ENCODE measurements around the gene SMDT1.
A peak's percentile ranks its signal among the peaks of the same experiment; 100 is the strongest.

The SMDT1 gene, protein sequence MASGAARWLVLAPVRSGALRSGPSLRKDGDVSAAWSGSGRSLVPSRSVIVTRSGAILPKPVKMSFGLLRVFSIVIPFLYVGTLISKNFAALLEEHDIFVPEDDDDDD

DNA sequence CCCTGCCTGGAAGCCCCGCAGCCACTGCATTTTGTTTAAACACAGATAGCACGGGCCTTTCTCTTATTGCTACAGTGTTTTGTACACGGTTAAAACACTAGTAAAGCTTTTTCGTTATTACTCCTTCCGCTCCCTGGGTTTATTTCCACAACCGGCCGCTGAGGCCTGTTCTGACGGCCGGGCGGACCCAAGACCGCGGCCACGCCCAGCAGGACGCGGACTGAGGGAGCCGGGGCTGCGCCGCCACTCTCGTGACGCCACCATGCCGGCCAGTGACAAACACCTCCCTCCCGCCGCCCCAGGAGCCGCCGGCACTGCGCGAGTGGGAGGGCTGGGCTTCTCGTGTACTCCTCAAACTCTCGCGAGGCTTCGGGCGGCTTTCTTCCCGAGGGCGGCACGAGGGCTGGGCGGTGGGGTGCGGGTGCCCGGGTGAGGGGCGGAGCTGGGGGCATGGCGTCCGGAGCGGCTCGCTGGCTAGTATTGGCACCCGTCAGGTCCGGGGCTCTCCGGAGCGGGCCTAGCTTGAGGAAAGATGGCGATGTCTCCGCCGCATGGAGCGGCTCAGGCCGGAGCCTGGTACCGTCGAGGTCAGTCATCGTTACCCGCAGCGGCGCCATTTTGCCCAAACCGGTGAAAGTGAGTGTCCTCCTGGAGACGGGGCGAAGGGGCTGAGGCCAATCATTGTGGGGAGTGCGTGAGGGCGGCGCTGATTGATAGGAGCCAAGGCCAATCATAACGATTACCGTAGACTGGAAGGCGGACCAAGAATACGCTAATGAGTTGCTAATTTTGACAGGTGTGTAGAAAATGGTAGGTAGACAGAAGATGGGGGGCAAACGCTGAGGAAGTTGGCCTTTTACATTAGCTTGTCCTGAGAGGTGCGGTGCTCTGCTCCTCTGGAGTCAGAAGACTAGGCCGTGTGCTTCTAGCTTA lies at the start of gene SMDT1:
TSS of gene SMDT1 (plus strand) at position 382 of the 933 bp plus-strand sequence. CDS start at position 451, 69 bp downstream.
- DNase-seq (ENCODE audit: low read depth in 2 of 2), result peak; percentile 97

DNA sequence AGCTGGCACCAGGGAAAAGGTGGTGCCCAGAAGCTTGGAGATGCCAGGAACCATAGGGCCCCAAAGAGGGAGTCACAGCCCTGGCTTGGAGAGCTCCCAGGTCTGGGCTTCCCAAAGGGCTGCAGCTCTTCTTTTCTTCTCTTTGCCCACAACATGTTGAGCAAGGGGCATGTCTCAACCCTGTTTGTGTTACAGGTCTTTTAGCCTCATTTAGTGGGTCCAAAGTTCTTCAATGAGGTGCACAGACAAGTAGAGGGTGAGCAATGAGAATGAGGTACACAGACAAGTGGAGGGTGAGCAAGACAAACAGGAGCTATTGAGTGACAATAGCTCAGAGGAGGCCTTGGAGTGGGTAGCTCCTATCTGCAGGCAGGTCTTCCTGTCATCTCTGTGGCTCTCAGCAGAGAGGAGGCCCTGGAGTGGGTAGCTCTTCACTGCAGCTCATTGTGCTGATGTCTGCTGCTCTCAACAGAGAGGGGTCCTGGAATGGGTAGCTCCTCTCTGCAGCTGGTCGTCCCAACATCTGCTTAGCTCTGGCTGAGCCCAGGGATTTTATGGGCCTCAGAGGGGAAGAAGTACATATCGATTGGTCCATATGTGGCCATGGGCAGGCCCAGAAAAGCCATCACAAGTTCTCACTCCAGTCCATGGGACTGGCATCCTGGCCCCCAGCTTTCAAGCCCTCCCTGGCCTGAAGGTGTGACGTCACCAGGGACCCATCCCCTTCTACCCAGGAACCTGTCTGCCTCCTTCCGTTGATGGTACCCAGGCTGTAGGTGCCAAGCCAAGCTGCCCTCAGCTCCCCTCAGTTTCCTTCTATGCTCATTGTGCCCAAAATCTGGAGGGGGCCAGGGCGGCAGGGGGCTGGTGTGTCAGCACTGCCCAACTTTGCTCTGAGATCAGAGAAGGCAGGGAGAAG lies 46.0 kb upstream of the SMDT1 start:
- no peak for DNase-seq (ENCODE audit: low read depth in 2 of 2)

DNA sequence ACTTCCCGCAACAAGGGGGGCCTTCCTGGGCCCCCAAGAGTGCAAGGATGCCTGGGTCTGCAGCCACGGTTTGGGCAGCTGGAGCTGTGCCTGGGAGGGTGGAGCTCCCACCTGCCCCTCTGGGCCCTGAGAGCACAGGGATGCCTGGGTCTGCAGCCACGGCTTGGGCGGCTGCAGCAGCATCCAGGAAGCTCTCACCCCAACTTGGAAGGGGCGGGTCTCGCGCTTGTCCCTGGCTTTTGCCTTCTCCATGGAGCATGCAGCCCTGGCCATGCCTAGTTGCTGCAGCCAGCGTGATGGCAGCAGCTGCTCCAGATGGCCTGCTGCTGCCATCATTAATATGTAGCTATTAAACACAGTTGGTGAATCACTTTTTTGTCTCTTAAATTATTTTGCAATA lies 44.2 kb upstream of the SMDT1 start:
- no peak for DNase-seq (ENCODE audit: low read depth in 2 of 2)

DNA sequence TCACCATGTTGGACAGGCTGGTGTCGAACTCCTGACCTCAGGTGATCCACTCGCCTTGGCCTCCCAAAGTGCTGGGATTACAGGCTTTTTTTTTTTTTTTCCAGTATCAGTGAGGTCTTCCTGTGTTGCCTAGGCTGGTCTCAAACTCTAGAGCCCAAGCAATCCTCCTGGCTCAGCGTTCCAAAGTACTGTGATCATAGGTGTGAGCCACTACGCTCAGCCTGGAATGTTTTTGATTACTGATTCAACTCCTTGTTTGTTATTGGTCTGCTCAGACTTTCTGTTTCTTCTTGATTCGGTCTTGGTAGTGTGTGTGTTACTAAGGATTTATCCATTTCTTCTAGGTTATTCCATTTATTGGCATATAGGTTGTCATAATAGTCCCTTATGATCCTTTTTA lies 40.2 kb upstream of the SMDT1 start:
- DNase-seq (ENCODE audit: low read depth in 2 of 2), result no peak

DNA sequence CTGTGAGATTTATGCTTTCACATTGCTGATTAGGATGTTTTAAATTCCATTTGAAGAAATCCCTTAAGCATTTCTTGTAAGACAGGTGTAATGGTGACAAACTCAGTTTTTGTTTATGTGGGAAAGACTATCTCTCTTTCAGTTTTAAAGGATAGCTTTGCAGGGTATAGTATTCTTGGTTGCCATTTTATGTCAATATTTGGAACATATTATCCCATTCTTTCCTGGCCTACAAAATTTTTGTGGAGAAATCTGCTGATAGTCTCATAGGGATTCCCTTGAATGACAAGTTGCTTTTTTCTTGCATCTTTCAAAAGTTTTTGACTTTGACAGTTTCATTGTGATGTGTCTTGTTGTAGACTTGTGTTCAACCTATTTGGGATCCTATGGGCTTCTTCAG lies 37.7 kb upstream of the SMDT1 start:
- no peak for DNase-seq (ENCODE audit: low read depth in 2 of 2)

DNA sequence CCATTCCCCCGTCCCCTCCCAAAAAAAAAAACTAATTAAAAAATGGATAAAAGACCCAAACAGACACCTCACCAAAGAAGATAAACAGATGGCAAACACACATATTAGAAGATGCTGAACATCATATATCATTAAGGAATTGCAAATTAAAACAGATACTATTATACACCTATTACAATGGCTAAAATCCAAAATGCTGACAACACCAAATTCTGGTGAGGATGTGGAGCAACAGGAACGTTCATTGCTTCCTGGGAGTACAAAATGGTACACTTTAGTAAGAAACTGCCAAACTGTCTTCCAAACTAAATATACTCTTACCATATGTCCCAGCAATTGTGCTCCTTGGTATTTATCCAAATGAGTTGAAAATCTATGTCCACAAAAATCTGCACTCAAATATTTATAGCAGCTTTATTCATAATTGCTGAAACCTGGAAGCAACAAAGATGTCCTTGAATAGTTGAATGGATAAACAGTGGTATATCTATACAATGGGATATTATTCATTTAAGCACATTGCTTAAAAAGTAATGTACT lies 28.8 kb upstream of the SMDT1 start:
- no peak for DNase-seq (ENCODE audit: low read depth in 2 of 2)

DNA sequence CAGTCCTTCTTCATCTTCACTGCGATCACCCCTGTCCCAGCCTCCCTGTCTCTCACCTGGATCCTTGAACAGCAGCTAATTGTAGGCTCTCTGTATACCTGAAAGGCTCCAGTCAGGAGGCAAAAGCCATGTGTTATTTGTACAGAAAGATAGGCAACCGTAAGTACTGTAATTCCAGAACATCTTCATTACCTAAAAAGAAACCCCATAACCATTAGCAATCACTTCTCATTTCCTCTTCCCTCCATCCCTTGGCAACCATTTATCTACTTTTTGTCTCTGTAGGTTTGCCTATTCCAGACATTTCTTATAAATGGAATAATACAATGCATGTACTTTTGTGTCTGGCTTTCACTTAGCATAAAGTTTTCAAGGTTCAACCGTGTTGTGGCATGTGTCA lies 26.7 kb upstream of the SMDT1 start:
- no peak for DNase-seq (ENCODE audit: low read depth in 2 of 2)

DNA sequence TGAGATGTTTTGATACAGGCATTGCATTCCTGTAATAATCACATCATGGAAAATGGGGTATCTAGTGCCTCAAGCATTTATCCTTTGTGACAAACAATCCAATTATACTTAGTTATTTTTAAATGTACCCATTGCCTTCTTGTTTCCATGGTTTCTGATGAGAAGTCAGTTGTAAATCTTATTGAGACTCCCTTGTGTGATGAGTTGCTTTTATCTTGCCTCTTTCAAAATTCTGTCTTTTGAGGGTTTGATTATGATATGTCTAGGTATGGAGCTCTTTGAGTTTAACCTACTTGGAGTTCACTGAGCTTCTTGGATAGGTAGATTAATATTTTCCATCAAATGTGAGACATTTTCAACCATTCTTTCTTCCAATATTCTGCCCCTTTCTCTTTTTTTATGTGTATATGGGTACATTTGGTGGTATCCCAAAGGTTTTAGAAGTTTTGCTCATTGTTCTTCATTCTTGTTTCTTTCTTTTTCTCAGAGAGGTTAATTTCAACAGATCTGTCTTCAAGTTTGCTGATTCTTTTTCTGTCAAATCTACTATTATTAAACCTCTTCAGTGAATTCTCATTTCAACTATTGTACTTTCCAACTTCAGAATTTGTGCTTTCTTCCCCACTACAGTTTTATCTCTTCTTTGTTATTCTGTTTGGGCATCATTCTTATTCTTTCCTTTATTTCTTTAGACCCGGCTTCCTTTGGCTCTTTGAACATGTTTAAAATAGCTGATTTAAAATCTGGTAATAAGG lies 22.6 kb upstream of the SMDT1 start:
- no peak for DNase-seq (ENCODE audit: low read depth in 2 of 2)

DNA sequence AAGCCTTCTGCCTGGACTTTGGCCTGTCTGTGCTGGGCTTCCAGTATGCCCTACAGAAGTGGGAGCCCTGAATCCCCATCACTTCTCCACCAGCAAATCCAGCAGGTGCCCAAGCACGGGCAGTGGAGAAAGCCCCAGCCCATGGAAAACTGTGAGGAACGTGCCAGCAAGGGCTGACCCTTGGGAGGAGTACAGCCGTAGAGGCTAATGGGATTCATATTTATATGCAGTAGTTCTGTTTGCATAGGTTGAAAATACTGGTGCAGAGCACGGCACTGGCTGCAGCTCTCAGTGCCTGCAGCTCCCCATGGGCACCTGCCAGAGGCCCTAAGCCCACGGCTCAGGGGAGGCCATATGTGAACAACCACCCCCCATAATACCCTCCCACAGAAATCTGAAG lies 19.0 kb upstream of the SMDT1 start:
- DNase-seq (ENCODE audit: low read depth in 2 of 2), result no peak

DNA sequence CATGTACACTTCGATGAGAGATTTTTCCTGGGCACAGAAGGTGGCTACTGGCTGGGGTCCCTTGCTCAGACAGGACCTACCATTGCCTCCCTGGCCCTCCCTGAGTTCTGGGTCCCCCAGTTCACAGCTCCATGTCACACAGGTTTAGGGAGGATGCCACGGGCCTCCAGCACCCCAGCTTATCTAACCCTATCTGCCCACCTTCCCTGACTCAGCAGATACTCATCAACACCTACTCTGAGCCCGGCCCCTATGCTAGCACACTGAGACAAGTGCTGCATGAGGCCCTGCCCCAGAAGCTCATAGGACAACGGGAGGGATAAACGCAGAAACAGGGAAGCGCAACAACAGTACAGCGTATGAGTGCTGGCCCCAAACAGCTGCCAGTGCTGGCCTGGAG lies 18.5 kb upstream of the SMDT1 start:
- no peak for DNase-seq (ENCODE audit: low read depth in 2 of 2)

DNA sequence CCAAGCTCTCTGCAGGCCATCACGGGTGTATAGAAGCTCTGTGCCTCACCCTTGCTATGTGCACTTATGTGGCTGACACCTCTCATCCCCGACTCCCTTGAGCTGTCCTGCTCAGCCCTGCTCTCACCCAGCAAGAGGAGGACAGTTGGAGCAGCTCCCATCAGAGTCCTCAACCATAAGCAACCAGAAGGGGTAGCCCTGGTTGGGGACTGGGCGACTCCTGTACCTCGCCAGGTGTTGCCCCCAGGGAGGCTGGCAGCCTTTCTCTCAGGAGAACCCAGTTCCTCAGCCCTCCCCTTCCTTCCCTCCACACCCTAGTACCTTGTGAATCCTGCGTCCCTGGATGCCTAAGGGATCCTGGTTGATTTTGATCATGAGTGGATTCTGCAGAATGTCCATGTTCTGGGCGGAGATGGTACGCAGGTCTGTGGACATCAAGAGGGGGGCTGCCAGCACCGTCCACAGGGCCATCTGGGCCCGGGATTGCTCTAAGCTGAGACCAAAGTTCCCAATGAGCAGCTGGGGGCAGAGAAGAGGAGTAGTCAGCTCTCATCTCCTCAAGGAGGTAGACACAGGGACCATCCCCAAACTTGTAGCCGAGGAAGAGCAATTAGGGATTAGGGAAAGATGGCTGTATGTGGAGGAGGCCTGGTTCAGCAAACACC lies 16.9 kb upstream of the SMDT1 start:
- DNase-seq (ENCODE audit: low read depth in 2 of 2), result no peak

DNA sequence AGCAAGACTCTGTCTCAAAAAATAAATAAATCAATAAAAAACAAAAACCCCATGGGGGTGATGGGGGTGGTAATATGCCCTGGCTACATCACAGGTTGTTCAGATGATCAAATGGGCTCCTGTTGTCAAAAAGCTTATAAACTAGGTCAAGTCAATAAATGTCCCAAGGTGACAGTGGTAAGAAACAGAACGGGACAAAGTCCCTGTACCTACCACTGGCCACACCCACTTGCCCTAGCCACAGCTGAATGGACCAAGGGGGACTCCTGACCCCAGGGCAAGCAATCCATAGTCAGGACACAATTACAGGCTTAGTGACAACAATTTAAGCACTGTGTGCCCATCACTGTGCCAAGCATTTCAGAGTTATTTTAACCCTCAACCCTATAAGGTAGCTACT lies 14.9 kb upstream of the SMDT1 start:
- DNase-seq (ENCODE audit: low read depth in 2 of 2), result no peak

DNA sequence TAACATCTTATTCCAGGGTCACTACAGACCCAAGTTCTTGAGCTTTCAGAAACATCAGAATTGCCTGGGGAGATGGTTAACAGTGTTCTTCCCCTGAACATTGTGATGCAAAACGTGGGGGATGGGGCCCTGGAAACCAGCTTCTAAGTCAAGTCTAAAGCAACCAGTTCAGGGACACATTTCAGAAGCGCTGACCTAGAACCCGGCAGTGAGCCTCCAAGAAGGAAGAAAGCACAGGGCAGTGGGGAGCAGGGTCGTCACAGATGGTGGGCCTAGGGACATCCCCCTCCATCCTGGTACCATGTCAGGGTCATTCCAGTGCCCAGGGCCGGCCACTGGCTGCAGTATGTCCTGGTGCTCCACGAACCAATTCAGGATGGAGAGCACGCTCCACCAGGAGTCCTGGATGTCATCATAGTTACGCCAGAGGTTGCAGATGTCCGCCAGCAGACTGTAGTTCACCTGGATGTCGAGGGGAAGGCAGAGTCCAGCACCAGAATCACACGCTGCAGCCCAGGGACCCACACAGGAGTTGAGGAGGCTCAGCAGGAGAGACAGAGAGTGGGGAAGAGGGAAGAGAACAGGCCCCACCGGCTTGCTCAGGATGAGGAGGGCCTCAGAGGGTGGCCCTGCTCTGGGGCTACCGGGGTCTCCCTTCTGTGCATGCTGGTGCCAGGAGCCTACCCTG lies 13.9 kb upstream of the SMDT1 start:
- no peak for DNase-seq (ENCODE audit: low read depth in 2 of 2)

DNA sequence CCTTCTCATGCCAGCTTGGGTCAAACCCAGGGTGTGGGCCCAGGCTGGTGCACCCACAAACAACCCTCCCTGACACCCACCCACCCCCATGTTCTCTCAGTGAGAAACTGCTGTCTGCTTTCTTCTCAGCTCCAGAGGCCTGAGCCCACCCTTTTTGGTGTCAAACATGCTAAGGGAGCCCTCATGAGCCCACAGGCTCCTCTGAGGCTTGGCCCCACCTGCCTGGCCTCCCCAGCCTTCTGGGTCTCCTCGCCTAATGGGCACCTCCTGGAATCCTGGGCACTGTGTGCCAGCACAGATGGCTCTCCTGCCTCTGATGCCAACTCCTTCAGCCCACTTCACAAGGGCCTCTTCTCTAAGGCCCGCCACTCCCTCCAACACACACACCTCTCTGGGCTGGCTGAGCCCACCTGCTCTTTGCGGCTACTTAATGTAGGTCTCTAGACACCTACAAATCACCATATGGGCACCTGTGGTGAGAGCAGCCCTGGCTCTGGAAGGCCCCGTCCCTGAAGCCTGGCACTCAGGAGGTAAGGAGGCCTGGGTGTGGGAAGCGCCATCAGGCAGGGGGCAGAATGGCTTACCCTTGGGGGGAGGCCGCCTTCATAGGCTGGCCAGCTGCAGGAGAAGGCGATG lies 13.3 kb upstream of the SMDT1 start:
- no peak for DNase-seq (ENCODE audit: low read depth in 2 of 2)

DNA sequence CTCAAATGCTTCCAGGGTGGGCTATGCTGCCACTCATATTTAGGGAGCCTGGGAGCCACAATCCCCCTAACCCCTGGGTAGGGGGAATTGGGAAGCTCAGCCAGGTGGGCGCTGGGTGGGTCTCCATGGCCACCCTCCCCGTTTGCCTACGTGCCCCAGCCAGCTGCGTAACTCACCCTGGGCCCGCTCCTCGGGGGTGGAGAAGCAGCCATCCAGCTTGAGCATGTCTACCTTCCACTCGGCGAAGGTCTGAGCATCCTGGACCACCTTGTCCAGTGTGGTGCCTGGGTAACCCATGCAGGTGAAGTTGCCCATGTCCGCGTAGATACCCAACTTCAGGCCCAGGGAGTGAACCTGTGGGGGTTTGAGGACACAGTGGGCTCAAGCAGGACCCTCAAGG lies 12.6 kb upstream of the SMDT1 start:
- no peak for DNase-seq (ENCODE audit: low read depth in 2 of 2)

DNA sequence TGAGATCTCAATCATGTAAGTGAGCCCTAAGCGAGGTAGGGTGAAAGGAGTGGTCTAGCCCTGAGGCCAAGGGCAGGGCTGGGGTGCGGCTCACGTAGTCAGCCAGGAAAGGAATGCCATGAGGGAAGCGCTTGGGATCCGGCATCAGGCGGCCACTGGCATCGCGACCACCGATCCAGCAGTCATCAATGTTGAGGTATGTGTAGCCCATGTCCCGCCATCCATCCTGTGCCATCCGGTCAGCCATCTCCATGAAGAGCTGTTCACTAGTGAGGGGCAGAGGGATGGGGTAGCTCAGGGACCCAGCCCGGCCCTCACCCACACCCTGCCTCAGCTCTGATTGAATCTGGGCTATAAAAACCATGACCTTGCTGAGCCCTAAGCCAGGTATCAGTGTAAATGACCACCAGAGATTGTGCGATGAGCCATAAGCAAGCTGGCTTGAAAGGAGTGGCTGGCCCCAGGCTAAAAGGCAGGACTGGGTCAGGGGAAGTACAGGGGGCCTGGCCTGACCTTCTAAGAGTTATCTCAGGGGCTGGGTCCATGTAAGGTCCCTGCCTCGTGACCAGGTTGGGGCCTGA lies 11.7 kb upstream of the SMDT1 start:
- DNase-seq (ENCODE audit: low read depth in 2 of 2), result no peak

DNA sequence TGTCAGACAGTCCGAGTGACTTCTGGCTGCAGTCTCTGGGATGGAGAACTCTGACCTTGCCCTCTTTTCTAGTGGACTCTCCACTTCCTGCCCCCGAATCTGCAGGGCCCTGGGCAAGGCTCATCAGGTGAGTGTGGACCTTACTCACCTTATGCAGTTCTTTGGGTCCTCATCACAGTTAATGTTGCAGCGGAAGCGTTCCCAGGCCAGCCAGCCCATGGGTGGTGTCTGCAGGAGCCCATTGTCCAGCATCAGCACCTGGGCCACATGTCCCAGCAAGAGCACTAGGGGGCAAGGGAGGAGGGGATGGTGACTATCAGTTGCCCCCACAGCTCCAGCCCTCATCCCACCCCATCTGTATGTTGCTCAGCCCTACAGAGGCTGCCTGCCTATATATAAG lies 11.2 kb upstream of the SMDT1 start:
- DNase-seq (ENCODE audit: low read depth in 2 of 2), result no peak

DNA sequence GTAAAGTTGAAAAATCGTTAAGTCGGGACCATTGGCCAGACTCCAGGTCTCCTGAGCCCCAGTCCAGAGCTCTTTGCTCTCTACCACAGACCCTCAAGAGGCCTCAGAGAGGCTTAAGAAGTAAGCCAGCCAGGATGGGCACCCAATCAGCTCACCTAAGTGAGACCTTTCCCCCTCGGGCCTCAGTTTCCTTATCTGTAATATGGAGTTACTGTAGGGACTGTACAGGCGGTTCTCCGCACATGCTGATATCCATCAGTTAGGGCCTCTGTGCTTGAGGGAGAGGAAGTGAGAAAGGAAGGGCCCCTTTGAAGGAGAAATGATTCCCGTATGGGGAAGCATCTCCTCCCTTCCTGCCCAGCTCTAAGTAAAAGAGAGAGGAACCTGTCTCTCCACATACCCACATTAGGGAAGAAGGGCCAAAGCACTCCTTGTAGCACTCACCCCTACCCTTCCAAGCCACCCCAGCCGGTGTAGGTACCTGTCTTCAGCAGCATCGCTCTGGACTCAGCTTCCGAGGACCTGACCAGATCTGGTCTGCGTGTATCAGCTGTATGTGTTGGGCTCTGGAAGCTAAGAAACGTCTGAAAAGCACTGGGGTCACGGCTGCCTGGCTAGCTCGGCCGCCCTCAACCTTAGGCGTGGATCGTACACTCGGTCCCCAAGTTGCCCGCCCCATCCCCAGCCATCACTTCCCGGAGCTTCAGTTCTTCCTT lies 9.5 kb upstream of the SMDT1 start:
- no peak for DNase-seq (ENCODE audit: low read depth in 2 of 2)
